Mammary epithelial cell (primary cell): ENCODE results near the gene ABCB4.

ENCODE experiments used
- EZH2 ChIP-seq: IDR thresholded peaks from 2 replicates; pipeline ENCODE4 v1.6.1; 2012; ENCODE audit warnings: low read length, inconsistent platforms, borderline replicate concordance
- TF ChIP-seq, protein P1 (sequence below), 2 donors: IDR thresholded peaks in 1 of 2; conservative IDR thresholded peaks in 1 of 2; 2 replicates each; pipeline ENCODE4 v1.5.1; 2011 to 2012; ENCODE audit warnings: inconsistent platforms in 2 of 2, low read length in 2 of 2, mild to moderate bottlenecking in 2 of 2, control low read depth in 1 of 2, low read depth in 1 of 2; ENCODE audit not compliant: insufficient read depth in 1 of 2; ENCODE audit errors: extremely low read depth in 1 of 2

DNA sequence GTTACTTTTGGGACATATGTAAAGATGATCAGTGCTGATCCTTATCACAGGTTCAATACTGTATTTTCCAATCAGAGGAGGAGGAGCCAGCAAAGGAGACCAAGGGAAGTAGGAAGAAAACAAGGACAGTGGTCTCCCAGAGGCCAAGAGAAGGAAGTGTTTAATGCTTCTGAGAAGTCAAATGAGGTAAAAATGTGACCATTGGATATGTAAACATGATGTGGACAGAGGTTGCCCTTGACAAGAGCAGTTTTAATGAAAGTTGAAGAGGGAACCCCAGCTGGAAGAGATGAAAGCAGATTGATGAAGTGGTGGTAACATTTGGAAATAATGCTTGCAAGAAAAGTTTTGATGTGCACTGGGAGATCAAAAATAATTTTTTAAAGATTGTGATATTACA lies 111.2 kb downstream of the ABCB4 start:
- TF ChIP-seq, protein P1, sequence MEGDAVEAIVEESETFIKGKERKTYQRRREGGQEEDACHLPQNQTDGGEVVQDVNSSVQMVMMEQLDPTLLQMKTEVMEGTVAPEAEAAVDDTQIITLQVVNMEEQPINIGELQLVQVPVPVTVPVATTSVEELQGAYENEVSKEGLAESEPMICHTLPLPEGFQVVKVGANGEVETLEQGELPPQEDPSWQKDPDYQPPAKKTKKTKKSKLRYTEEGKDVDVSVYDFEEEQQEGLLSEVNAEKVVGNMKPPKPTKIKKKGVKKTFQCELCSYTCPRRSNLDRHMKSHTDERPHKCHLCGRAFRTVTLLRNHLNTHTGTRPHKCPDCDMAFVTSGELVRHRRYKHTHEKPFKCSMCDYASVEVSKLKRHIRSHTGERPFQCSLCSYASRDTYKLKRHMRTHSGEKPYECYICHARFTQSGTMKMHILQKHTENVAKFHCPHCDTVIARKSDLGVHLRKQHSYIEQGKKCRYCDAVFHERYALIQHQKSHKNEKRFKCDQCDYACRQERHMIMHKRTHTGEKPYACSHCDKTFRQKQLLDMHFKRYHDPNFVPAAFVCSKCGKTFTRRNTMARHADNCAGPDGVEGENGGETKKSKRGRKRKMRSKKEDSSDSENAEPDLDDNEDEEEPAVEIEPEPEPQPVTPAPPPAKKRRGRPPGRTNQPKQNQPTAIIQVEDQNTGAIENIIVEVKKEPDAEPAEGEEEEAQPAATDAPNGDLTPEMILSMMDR (conservative IDR thresholded peaks at IDR 0.05 in 1 of 2, IDR thresholded peaks at IDR 0.05 in 1 of 2; ENCODE audit: extremely low read depth in 1 of 2, insufficient read depth in 1 of 2, low read depth in 1 of 2, low read length in 2 of 2) = no peak
- TF ChIP-seq EZH2 = no peak
